Measurements from ENCODE around the gene TACC2.
"Not testable (repeated sequence)": the region's sequence is repeated elsewhere in the genome, so short reads cannot be mapped to it uniquely, and the experiment has no call there.

TACC2 gene

DNA sequence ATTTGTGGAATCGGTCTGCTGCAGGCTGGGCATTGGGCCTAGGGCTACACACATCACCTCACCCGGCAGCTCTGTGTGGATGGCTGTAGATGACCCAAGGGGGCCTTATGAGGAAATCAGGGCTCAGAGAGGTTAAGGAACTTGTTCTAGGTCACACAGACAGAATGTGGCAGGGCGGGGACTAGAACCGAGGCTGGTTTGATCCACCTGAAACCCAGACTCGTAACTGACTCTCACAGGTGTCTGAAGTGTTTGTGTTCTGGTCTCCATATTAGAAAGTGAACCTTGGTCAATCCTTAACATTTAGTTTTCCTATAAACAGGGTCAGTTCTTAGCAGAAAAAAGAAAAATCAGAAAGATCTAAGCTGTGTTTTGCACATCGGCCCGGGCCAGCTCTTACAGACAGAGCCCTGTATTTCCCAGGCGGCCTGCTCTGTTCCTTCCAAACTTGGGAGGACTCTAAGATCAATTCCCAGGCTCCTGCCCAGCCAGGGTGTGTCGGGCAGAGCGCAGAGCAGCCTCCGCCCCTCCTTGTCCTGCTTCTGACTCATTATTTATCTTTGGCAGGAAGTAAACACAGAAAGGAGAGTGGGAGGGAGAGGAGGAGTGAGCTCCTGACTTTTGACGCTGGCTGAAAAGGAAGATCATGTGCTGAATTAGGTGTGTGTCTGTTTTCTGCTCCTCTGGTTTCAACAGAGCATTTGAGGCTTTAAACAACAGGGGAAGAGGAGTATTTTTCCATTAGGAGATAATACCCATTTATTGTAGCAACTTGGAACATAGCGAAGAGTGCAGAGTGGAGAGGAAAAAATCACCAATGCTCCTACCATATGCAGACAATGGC is 74.1 kb downstream of the TACC2 start:
- DNase-seq, result no peak

DNA sequence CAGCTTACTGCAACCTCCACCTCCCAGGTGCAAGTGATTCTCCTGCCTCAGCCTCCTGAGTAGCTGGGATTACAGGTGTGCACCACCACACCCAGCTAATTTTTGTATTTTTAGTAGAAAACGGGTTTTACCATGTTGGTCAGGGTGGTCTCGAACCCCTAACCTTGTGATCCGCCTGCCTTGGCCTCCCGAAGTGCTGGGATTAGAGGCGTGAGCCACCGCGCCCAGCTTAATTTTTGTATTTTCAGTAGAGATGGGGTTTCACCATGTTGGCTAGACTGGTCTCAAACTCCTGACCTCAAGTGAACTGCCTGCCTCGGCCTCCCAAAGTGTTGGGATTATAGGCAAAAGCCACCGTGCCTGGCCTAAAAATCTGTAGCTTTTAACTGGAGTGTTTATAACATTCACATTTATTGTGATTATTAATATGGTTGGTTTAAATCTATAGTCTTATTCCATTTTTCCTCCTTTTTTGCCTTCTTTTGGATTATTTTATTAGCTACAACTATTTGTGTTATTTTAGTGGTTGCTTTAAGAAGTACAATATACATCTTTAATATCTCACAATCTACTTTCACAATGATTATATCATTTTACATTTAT is 77.5 kb downstream of the TACC2 start:
- not testable (repeated sequence) for DNase-seq

- no peak for DNase-seq
These were observed 79.9 kb downstream of the TACC2 start for GRCh38 chr10:122068844-122069243.

- DNase-seq, result no peak
These were observed 83.5 kb downstream of the TACC2 start for GRCh38 chr10:122072491-122072890.

DNA sequence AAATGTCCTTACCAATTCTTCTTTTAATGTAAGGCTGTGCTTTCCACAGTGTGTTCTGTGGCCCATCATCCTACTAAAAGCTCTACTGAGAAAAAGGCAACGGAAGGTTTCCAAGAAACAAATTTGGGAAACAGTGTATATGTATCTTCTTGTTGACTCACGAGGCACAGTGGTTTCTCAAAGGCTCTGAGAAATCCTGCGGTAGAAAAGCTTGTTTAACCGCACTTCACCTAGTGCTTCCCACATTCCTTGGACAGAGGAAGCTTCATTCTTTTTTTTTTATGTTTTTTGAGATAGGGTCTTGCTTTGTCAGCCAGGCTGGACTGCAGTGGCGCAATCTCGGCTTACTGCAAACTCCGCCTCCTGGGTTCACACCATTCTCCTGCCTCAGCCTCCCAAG is 84.5 kb downstream of the TACC2 start:
- DNase-seq, result no peak

GRCh38 chr10:122075171-122075570 is 86.2 kb downstream of the TACC2 start:
- no peak for DNase-seq

GRCh38 chr10:122075876-122076275 is 86.9 kb downstream of the TACC2 start:
- not testable (repeated sequence) for DNase-seq

DNA sequence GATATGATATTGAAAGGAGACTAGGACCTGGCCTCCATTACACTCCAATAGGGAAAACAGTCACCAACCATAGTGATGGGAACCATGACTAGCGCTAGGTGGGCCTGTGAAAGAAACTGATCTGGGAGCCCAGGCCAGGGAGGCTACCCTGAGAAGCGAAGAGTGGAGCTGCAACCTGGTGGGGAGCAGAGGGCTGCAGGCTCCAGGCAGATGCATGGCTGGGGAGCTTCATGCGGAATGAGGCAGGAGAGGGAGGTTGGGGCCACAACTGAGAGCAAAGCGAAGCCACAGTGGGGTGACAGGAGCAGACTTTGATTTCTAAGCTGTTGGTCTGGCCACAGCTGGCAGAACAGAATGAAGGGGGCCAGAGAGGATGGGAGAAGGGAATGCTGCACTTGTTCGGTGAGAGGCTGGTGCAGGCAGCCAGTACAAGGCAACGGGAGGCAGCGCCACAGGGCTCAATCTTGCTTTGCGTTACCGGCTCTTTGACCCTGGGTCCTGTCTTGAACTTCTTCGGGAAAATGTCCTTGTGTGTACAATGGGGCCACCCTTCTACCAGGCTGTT is 88.4 kb downstream of the TACC2 start:
- no peak for DNase-seq

- no peak for DNase-seq
These were observed 89.4 kb downstream of the TACC2 start for GRCh38 chr10:122078326-122078725.

DNA sequence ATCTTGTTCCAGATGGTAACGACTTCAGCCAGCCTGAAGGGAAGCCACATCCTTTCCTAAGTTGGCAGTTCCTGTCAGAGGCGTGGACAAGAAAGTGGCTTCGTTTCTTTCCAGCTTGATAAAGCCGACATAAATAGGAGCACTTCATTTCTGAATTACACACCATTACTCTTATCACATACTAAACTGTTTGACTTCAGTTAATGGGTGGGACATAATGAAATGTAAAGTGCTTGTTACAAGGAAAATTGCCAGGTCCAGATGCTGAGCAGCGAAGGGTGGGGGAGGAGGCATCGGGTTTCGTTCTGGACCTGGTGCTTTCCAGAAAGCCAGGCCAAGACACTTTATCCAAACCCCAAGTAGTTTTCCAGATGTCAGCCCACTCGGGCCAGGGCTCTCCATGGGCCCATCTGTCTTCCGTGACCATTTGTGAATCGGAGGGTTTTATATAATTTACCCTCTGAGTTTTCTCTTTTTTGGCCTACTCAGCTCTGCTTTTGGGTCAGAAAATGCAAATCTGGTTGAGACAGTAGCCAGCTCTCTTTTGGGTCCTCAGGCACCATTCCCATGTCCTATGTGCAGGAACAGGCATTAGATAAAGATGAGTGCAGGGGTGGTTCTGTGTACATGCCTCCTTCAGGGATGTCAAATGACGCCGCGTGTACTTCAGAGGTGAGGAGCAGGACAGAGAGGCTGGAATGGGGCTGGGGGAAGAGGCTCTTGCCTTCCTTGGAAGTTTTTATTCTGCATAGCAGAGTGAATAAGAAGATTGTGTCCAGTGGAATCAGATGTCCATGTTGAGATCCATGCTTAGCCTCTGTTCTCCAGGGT is 90.2 kb downstream of the TACC2 start:
- no peak for DNase-seq

DNA sequence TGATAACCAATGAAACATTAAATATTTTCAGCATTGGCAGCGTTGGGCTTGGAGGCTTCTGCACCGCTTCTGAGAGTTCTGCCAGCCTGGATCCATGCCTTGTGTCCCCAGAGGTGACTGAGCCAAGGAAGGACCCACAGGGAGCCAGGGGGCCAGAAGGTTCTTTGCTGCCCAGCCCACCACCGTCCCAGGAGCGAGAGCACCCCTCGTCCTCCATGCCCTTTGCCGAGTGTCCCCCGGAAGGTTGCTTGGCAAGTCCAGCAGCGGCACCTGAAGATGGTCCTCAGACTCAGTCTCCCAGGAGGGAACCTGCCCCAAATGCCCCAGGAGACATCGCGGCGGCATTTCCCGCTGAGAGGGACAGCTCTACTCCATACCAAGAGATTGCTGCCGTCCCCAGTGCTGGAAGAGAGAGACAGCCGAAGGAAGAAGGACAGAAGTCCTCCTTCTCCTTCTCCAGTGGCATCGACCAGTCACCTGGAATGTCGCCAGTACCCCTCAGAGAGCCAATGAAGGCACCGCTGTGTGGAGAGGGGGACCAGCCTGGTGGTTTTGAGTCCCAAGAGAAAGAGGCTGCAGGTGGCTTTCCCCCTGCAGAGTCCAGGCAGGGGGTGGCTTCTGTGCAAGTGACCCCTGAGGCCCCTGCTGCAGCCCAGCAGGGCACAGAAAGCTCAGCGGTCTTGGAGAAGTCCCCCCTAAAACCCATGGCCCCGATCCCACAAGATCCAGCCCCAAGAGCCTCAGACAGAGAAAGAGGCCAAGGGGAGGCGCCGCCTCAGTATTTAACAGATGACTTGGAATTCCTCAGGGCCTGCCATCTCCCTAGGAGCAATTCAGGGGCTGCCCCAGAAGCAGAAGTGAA is 93.9 kb downstream of the TACC2 start:
- no peak for DNase-seq

GRCh38 chr10:122083478-122084025 is 94.6 kb downstream of the TACC2 start:
- DNase-seq, result no peak

- no peak for DNase-seq
These were observed 95.5 kb downstream of the TACC2 start for GRCh38 chr10:122084286-122085041.

DNA sequence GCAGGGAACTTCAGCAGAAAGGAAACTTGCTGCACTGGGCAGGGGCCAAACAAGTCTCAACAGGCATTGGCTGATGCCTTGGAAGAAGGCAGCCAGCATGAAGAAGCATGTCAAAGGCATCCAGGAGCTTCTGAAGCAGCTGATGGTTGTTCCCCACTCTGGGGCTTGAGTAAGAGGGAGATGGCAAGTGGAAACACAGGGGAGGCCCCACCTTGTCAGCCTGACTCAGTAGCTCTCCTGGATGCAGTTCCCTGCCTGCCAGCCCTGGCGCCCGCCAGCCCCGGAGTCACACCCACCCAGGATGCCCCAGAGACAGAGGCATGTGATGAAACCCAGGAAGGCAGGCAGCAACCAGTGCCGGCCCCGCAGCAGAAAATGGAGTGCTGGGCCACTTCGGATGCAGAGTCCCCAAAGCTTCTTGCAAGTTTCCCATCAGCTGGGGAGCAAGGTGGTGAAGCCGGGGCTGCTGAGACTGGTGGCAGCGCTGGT is 96.5 kb downstream of the TACC2 start:
- DNase-seq, result no peak

- DNase-seq, result no peak
These were observed 97.7 kb downstream of the TACC2 start for GRCh38 chr10:122086416-122087240.

GRCh38 chr10:122087436-122087835 is 98.5 kb downstream of the TACC2 start:
- no peak for DNase-seq

DNA sequence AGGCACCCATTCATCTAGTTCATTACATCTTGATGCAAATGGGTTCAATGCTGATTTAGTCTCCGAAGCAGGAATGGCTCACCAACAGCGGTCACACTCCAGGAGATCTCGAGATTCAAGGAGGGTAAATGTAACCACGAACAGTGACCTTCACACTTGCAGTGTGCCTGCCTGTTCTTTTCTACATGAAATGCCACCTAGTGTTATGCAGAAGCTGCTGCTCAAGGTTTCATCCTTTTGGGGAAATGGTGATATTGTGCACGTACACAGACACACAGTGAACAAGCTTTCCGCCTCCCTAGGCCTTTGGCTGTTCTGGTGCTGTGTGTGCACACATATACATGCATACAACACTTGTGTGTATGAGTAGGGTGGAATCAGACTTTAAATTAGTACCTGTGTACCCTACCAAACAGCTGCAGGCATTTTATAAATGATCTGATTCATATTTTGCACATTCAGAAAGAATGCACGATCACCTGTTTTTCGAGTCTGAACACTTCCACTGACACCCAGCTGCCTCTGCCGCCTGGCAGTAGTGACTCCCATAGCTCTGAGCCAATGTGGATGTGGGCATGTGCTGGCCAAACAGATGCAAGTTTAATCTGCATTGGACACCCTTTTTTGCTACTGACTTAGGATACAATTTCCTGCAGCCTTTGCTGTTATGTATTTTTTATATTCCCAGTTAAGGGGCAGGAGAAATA is 100.5 kb downstream of the TACC2 start:
- DNase-seq, result no peak

DNA sequence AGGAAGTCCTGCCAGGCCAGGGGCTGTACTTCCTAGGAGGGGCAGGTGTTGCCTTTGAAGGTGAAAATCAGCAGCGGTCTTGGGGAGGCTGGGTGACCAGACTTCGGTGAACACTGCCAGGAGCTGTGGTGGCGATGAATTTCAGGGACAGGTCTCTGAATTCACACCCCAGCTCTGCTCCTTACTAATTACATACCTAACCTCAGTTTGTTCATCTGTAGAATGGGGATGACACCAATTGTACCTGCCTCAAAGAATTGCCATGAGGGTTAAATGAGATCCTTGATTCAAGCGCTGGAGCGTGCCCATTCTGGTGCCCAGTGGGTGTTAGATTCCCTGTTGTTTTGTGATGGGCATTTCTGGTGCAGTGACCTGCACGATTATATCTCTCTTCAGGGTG is 102.8 kb downstream of the TACC2 start:
- no peak for DNase-seq

GRCh38 chr10:122093076-122093475 is 104.1 kb downstream of the TACC2 start:
- no peak for DNase-seq
